GM12892 (cell line): ENCODE results near the gene KIF26B.

Experiments used
- POLR2A ChIP-seq: IDR thresholded peaks from 2 replicates; pipeline ENCODE4 v1.6.1; 2011; ENCODE audit warnings: low read depth, low read length, control low read depth
- POLR2AphosphoS5 ChIP-seq: IDR thresholded peaks from 2 replicates; pipeline ENCODE4 v1.6.1; 2011; ENCODE audit warnings: low read depth, low read length, control low read depth

DNA sequence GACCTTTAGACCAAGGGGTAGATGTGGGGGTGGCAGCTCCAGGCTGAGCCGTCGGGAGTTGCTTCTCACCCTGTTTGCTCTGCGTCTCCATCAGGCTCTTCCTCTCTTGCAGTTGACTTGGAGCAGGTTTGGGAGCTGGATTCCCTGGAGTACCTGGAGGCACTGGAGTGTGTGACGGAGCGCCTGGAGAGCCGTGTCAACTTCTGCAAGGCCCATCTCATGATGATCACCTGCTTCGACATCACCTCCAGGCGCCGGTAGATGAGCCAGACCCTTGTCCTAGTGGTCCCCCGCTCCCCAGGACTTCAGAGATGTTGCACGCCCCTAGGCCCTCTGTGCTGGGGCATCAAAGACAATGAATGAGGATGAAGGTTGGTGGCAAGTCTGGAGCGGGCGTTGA, 547.6 kb downstream of the KIF26B start:
- TF ChIP-seq POLR2AphosphoS5: no peak
- no peak for TF ChIP-seq POLR2A
